Progenitor cell of endocrine pancreas (in vitro differentiated cells): ENCODE data around the gene ACTR3. TPM values are rescaled to one million over a fixed set of nuclear protein-coding genes. Genes with fewer than 3 reads are reported as not detected.

ENCODE experiments used
- DNase-seq: peaks from one replicate; pipeline ENCODE4 v3.0.0; 2021; ENCODE audit warnings: low spot score; ENCODE audit not compliant: unreplicated experiment
- H3K27ac Mint-ChIP-seq: 2 replicates; pipeline ENCODE4 v1.8.0; 2021; ENCODE audit warnings: mild to moderate bottlenecking, moderate library complexity, mixed read lengths
- H3K27me3 Mint-ChIP-seq: 2 replicates; pipeline ENCODE4 v1.8.0; 2021; ENCODE audit warnings: mixed read lengths
- H3K36me3 Mint-ChIP-seq: 2 replicates; pipeline ENCODE4 v1.8.0; 2022; ENCODE audit warnings: mixed read lengths; ENCODE audit not compliant: insufficient read depth
- H3K4me1 Mint-ChIP-seq: 2 replicates; pipeline ENCODE4 v1.8.0; 2021; ENCODE audit warnings: low read depth, mixed read lengths
- H3K4me3 Mint-ChIP-seq: 2 replicates; pipeline ENCODE4 v1.8.0; 2021; ENCODE audit warnings: low read depth, mild to moderate bottlenecking, moderate library complexity, mixed read lengths
- H3K9me3 Mint-ChIP-seq: 2 replicates; pipeline ENCODE4 v1.8.0; 2021; ENCODE audit warnings: low read depth, mixed read lengths
- CTCF ChIP-seq: fragments of 200-600 bp; sonication (generic); IDR thresholded peaks from one replicate; pipeline ENCODE4 v1.5.0; 2021; ENCODE audit warnings: antibody characterized with exemption, mild to moderate bottlenecking; ENCODE audit not compliant: unreplicated experiment
- total RNA-seq: library from RNA; stranded (reverse); gene quantifications from 2 replicates; pipeline ENCODE4 v1.2.1, GENCODE V29; 2021

ACTR3 gene
- total RNA-seq, 1 donor from 2014 or later, result 156 TPM

- Mint-ChIP-seq H3K27me3 (no peaks in the 10 kb centered on the region), H3K36me3 (peaks cover 14% of the 10 kb centered on the region), H3K9me3 (peaks cover 14% of the 10 kb centered on the region), H3K4me3 (no peak overlapping the region), H3K27ac (no peak overlapping the region), H3K4me1 (peaks cover 19% of the 10 kb centered on the region)
- TF ChIP-seq CTCF, result no peak
- no peak for DNase-seq
These were observed 16.0 kb downstream of the ACTR3 start for GRCh38 chr2:113905886-113906285.

DNA sequence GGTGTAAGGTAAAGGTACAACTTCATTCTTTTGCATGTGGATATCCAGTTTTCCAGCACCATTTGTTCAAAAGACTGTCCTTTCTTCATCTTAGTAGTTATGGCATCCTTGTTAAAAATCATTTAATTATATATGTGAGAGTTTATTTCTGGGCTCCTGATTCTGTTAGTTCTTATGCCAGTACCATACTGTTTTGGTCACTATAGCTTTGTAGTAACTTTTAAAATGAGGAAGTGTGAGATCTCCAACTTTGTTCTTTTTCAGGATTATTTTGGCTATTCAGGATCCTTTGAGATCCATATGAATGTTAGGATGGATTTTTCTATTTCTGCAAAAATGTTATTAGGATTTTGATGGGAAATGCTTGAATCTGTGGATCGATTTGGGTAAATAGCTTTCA, 16.8 kb downstream of the ACTR3 start:
- peaks cover 18% of the 10 kb centered on the region for H3K4me1 Mint-ChIP-seq
- DNase-seq, result no peak
- peaks cover 14% of the 10 kb centered on the region for H3K9me3 Mint-ChIP-seq
- no peaks in the 10 kb centered on the region for H3K27me3 Mint-ChIP-seq
- peaks cover 15% of the 10 kb centered on the region for H3K36me3 Mint-ChIP-seq
- TF ChIP-seq CTCF, result no peak
- no peak overlapping the region for H3K27ac Mint-ChIP-seq
- no peak overlapping the region for H3K4me3 Mint-ChIP-seq

GRCh38 chr2:113907297-113907696, 17.4 kb downstream of the ACTR3 start:
- H3K4me3 Mint-ChIP-seq, result no peak overlapping the region
- H3K4me1 Mint-ChIP-seq, result peaks cover 15% of the 10 kb centered on the region
- DNase-seq, result no peak
- peaks cover 14% of the 10 kb centered on the region for H3K9me3 Mint-ChIP-seq
- no peak overlapping the region for H3K27ac Mint-ChIP-seq
- peaks cover 15% of the 10 kb centered on the region for H3K36me3 Mint-ChIP-seq
- no peaks in the 10 kb centered on the region for H3K27me3 Mint-ChIP-seq
- no peak for TF ChIP-seq CTCF

DNA sequence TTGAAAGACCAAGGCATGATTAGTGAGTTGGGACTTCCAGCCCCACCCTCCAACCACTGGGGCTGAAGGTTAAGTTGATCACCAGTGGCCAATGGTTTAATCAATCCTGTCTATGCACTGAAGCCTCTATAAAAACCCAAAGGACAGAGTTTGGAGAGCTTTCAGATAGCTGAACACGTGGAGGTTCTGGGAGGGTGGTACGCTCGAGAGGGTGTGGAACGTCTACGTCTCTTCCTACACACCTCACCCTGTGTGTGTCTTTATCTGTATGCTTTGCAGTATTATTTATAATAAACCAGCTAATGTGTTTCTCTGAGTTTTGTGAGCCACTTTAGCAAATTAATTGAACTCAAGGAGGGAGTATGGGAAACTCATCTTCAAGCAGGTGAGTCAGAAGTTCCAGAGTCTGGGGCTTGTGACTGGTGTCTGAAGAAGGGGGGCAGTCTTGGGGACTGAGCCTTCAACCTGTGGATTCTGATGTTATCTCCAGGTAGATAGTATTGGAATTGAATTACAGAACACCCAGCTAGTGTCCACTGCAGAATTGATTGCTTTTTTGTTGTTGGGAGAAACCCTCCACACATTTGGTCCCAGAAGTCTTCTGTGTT, 20.3 kb downstream of the ACTR3 start:
- H3K27ac Mint-ChIP-seq, result peak overlapping the region; percentile 78

GRCh38 chr2:113910967-113911678, 21.2 kb downstream of the ACTR3 start:
- no peak for DNase-seq
- Mint-ChIP-seq H3K36me3 (peaks cover 16% of the 10 kb centered on the region), H3K4me1 (peaks cover 15% of the 10 kb centered on the region), H3K4me3 (no peak overlapping the region), H3K27ac (peak overlapping the region; percentile 78), H3K27me3 (no peaks in the 10 kb centered on the region), H3K9me3 (peaks cover 8% of the 10 kb centered on the region)
- TF ChIP-seq CTCF, result no peak

More for the DNA sequence above, 20.3 kb downstream of the ACTR3 start:
- Mint-ChIP-seq H3K4me3 (no peak overlapping the region), H3K27me3 (no peaks in the 10 kb centered on the region), H3K4me1 (peaks cover 15% of the 10 kb centered on the region), H3K36me3 (peaks cover 20% of the 10 kb centered on the region), H3K9me3 (peaks cover 14% of the 10 kb centered on the region)
- TF ChIP-seq CTCF, result no peak
- no peak for DNase-seq
